IPS-15b (cell line): Measurements from ENCODE around the gene AQP1.

Source experiments
- H3K27me3 ChIP-seq: one replicate; pipeline ENCODE4 v1.6.1; 2013; ENCODE audit warnings: low read length; ENCODE audit not compliant: control insufficient read depth, insufficient read depth
- H3K36me3 ChIP-seq: one replicate; pipeline ENCODE4 v1.6.1; 2013; ENCODE audit warnings: low read length; ENCODE audit not compliant: control insufficient read depth, insufficient read depth
- H3K4me1 ChIP-seq: one replicate; pipeline ENCODE4 v1.6.1; 2013; ENCODE audit warnings: mild to moderate bottlenecking, low read length; ENCODE audit not compliant: control insufficient read depth, insufficient read depth
- H3K4me3 ChIP-seq: one replicate; pipeline ENCODE4 v1.5.1; 2013; ENCODE audit warnings: low read depth, low read length
- H3K9ac ChIP-seq: one replicate; pipeline ENCODE4 v1.6.1; 2013; ENCODE audit warnings: low read depth, mild to moderate bottlenecking, low read length
- H3K9me3 ChIP-seq: one replicate; pipeline ENCODE4 v1.6.1; 2013; ENCODE audit warnings: mild to moderate bottlenecking, low read length; ENCODE audit not compliant: control insufficient read depth, insufficient read depth

Gene AQP1

GRCh38 chr7:30973791-30974604 lies 62.3 kb downstream of the AQP1 start:
- Histone ChIP-seq H3K27me3 (no peaks in the 10 kb centered on the region), H3K4me1 (peaks cover 3% of the 10 kb centered on the region), H3K9me3 (no peaks in the 10 kb centered on the region), H3K4me3 (no peak overlapping the region), H3K36me3 (no peaks in the 10 kb centered on the region), H3K9ac (no peak overlapping the region)

- no peaks in the 10 kb centered on the region for H3K36me3 ChIP-seq
- H3K9ac ChIP-seq: no peak overlapping the region
- H3K4me3 ChIP-seq: no peak overlapping the region
- H3K9me3 ChIP-seq: no peaks in the 10 kb centered on the region
- H3K4me1 ChIP-seq: peaks cover 3% of the 10 kb centered on the region
- H3K27me3 ChIP-seq: no peaks in the 10 kb centered on the region
Measured at GRCh38 chr7:30974605-30975255, 63.1 kb downstream of the AQP1 start.
